Ascending aorta (tissue), 2 donors: ENCODE results near the gene PBRM1. TPM values are rescaled to one million over a fixed set of nuclear protein-coding genes. Genes with fewer than 3 reads are reported as not detected.

ENCODE experiments used
- DNase-seq, 2 donors: peaks; one replicate each; pipeline ENCODE4 v3.0.0-alpha.2; 2019; ENCODE audit warnings: low spot score in 2 of 2
- H3K27ac ChIP-seq, 2 donors: fragments of 200-600 bp; sonication (generic); one replicate each; pipeline ENCODE4 v1.5.1; 2016 to 2017; ENCODE audit warnings: mild to moderate bottlenecking in 1 of 2
- H3K27me3 ChIP-seq: fragments of 200-600 bp; sonication (generic); one replicate; pipeline ENCODE4 v1.5.1; 2017
- H3K36me3 ChIP-seq, 2 donors: fragments of 200-600 bp; sonication (generic); one replicate each; pipeline ENCODE4 v1.5.1; 2016
- H3K4me1 ChIP-seq, 2 donors: fragments of 200-600 bp; sonication (generic); one replicate each; pipeline ENCODE4 v1.5.1; 2016 to 2017; ENCODE audit warnings: mild to moderate bottlenecking in 1 of 2
- H3K4me3 ChIP-seq, 2 donors: fragments of 200-600 bp; sonication (generic); one replicate each; pipeline ENCODE4 v1.5.1; 2016 to 2017; ENCODE audit warnings: mild to moderate bottlenecking in 1 of 2
- H3K9me3 ChIP-seq, 2 donors: fragments of 200-600 bp; sonication (generic); one replicate each; pipeline ENCODE4 v1.5.1; 2016
- CTCF ChIP-seq, 3 experiments: fragments of 200-600 bp in 2 of 3; fragments of 450-650 bp in 1 of 3; sonication (generic) in 2 of 3; IDR thresholded peaks; one replicate each; pipeline ENCODE4 v1.5.1; 2016 to 2019; ENCODE audit warnings: antibody characterized with exemption in 3 of 3, mild to moderate bottlenecking in 1 of 3, moderate library complexity in 1 of 3
- intact Hi-C: fragments of 100-400 bp; cut with DNase I; formaldehyde crosslinking; loops from one replicate; pipeline ENCODE4 v1.15.1; 2023
- total RNA-seq: library from RNA; depleted of rRNA; stranded (reverse); fragments of >200 nt; gene quantifications from one replicate; pipeline ENCODE4 v1.1.0, GENCODE V29; 2016

The PBRM1 gene
- total RNA-seq, 1 donor from 2014 or later, result 36.7 TPM

DNA sequence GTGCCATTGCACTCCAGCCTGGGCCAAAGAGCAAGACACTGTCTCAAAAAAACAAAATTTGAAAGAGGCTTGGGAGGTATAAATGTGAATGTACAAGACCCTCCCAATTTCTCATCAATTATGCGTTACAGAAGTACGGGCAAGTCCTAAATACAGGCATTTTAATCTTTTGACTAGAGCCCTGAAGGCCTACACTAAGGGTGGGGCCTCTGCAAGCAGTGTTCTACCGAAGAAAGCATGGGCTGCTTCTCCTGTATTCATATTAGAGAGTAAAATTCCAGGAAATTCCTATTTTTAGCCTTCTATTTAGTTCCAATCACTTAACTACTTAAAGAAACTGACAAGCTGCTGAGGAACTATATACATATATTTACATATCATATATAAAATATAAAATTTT lies 25.7 kb downstream of the PBRM1 start:
- peaks cover 62 to 70% of the 10 kb centered on the region in 2 donors for H3K36me3 ChIP-seq
- no peak for DNase-seq
- no peaks in the 10 kb centered on the region for H3K27me3 ChIP-seq
- intact Hi-C loops, result no loop called here
- TF ChIP-seq CTCF (IDR thresholded peaks at IDR 0.05), result no peak
- no peak overlapping the region for H3K27ac ChIP-seq
- no peak overlapping the region for H3K4me3 ChIP-seq
- no peaks in the 10 kb centered on the region for H3K9me3 ChIP-seq
- no peaks in the 10 kb centered on the region for H3K4me1 ChIP-seq

DNA sequence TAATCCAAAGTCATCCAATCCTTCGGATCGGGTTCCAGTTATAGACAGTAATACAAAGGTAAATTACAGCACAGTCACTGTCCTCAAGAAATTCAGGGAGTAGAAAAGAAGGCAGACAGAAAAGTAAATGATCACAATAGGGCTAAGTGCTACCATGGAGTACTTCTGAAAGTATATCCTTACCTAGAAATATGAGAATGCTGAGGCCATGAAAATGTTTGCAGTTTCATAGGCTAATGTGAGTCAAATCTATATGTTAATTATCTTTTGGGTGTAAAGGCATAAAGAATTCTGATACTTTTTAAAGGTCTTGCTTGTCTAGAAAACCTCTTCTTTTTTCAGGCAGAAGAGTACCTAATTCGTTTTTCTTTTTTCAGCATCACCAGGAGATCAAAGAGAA lies 29.8 kb downstream of the PBRM1 start:
- H3K27me3 ChIP-seq, result no peaks in the 10 kb centered on the region
- no peaks in the 10 kb centered on the region for H3K9me3 ChIP-seq
- intact Hi-C loops, result no loop called here
- H3K36me3 ChIP-seq, result peaks cover 68 to 91% of the 10 kb centered on the region in 2 donors
- DNase-seq, result no peak
- H3K27ac ChIP-seq, result no peak overlapping the region
- TF ChIP-seq CTCF (IDR thresholded peaks at IDR 0.05), result no peak
- H3K4me3 ChIP-seq, result no peak overlapping the region
- H3K4me1 ChIP-seq, result no peaks in the 10 kb centered on the region

- DNase-seq, result no peak
- H3K4me3 ChIP-seq, result no peak overlapping the region
- no peaks in the 10 kb centered on the region for H3K9me3 ChIP-seq
- intact Hi-C loops, result no loop called here
- H3K27me3 ChIP-seq, result no peaks in the 10 kb centered on the region
- H3K27ac ChIP-seq, result no peak overlapping the region
- TF ChIP-seq CTCF (IDR thresholded peaks at IDR 0.05), result no peak
- peaks cover 61 to 93% of the 10 kb centered on the region in 2 donors for H3K36me3 ChIP-seq
- no peaks in the 10 kb centered on the region for H3K4me1 ChIP-seq
These were observed 34.1 kb downstream of the PBRM1 start for GRCh38 chr3:52651592-52651991.

- no peak for DNase-seq
- intact Hi-C loops, result no loop called here
- H3K4me1 ChIP-seq, result no peaks in the 10 kb centered on the region
- H3K9me3 ChIP-seq, result no peaks in the 10 kb centered on the region
- no peaks in the 10 kb centered on the region for H3K27me3 ChIP-seq
- no peak overlapping the region for H3K27ac ChIP-seq
- no peak overlapping the region for H3K4me3 ChIP-seq
- H3K36me3 ChIP-seq, result peaks cover 55 to 88% of the 10 kb centered on the region in 2 donors
- TF ChIP-seq CTCF (IDR thresholded peaks at IDR 0.05), result no peak
These were observed 35.3 kb downstream of the PBRM1 start for GRCh38 chr3:52650439-52650838.

DNA sequence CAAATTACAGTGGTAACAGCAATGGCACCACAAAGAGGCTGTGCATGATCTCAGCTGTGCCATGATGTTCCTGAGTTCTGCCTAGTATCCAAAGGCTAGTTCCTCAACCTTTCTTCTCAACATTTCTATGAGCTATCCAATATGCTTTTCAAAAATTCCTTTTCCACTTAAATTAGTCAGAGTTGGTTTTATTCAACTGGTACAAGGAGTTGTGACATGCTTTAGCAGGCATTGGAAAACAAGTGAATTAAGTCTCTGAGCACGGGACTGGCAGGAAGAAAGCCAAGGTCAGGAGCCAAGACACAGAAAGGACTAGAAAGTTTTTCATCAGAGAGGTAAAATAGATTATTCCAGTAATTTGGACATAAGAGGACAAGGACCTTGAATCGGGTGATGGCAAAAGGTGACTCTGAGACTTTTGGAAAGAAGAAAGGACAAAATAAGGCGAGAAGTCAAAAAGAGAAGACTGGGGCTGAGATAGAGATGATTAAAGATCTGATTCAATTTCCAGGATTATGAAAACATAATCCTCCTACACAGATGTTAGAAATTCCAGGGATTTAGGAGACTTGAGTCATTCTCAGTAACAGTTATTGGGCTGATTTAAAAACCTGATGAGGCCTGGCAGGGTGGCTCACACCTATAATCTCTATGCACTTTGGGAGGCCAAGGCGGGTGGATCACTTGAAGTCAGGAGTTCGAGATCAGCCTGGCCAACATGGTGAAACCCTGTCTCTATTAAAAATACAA lies 36.1 kb downstream of the PBRM1 start:
- intact Hi-C loops, result no loop called here
- no peak overlapping the region for H3K27ac ChIP-seq
- peaks cover 57 to 85% of the 10 kb centered on the region in 2 donors for H3K36me3 ChIP-seq
- H3K4me3 ChIP-seq, result no peak overlapping the region
- no peaks in the 10 kb centered on the region for H3K4me1 ChIP-seq
- H3K9me3 ChIP-seq, result no peaks in the 10 kb centered on the region
- no peak for DNase-seq
- TF ChIP-seq CTCF (IDR thresholded peaks at IDR 0.05), result no peak
- no peaks in the 10 kb centered on the region for H3K27me3 ChIP-seq
